Ovary (tissue), 9 donors: Measurements from ENCODE around the gene CPLX3. TPM values are rescaled to one million over a fixed set of nuclear protein-coding genes. Genes with fewer than 3 reads are reported as not detected.

Experiments
- DNase-seq, 5 donors: peaks; one replicate each; pipeline ENCODE4 v3.0.0-alpha.2; 2019 to 2020
- H3K27ac ChIP-seq, 2 donors: fragments of 200-600 bp; one replicate each; pipeline versions ENCODE4 v1.5.1 to v1.8.0; 2019 to 2022
- H3K27me3 ChIP-seq: fragments of 200-600 bp; one replicate; pipeline ENCODE4 v1.8.0; 2022
- H3K36me3 ChIP-seq: fragments of 200-600 bp; sonication (generic); one replicate; pipeline ENCODE4 v1.5.1; 2019
- H3K4me1 ChIP-seq: one replicate; pipeline ENCODE4 v1.8.1; 2013; ENCODE audit warnings: mild to moderate bottlenecking, moderate library complexity; ENCODE audit not compliant: insufficient read depth
- H3K4me3 ChIP-seq: fragments of 200-600 bp; sonication (generic); one replicate; pipeline ENCODE4 v1.5.1; 2017
- H3K9me3 ChIP-seq, 2 donors: fragments of 200-600 bp in 1 of 2; sonication (generic) in 1 of 2; one replicate each; pipeline versions ENCODE4 v1.5.1 to v1.8.1; 2013 to 2019; ENCODE audit warnings: mild to moderate bottlenecking in 1 of 2, moderate library complexity in 1 of 2
- EP300 ChIP-seq: sonication (generic); formaldehyde crosslinking; IDR thresholded peaks from one replicate; pipeline ENCODE4 v1.6.1; 2017; ENCODE audit warnings: antibody characterized with exemption
- POLR2A ChIP-seq: fragments of 450-650 bp; IDR thresholded peaks from one replicate; pipeline ENCODE4 v1.6.1; 2017; ENCODE audit warnings: antibody characterized with exemption, mild to moderate bottlenecking, moderate library complexity
- WGBS, 3 donors: extraction: QIAGEN DNeasy Blood & Tissue Kit in 1 of 3; methylation state at CpG; one replicate each; pipeline versions ENCODE4 v1.1.5 to v1.1.7; 2013 to 2017; 5-methylcytosine and 5-hydroxymethylcytosine counted together
- intact Hi-C, 4 donors: fragments of 100-400 bp; cut with DNase I; formaldehyde crosslinking; loops; one replicate each; pipeline versions ENCODE4 v1.11.0 to v1.15.1; 2022 to 2023
- microRNA-seq, 3 donors: library from miRNA; unstranded; fragments of <30 nt; microRNA quantifications; one replicate each; pipeline versions ENCODE4 to v1.2.0, GENCODE V29; 2019 to 2020
- polyA plus RNA-seq, 2 donors: library from polyadenylated mRNA; stranded (reverse); fragments of 200-250 nt in 1 of 2; fragments of 350-450 nt in 1 of 2; fragmentation: Illumina TruSeq in 1 of 2; extraction: RNeasy Lipid Tissue Mini Kit (QIAGEN cat#74804) in 1 of 2; gene quantifications; one replicate each; pipeline ENCODE4 v1.2.3, GENCODE V29; 2013 to 2014
- small RNA-seq: library from RNA; depleted of rRNA; stranded (forward); fragments of <200 nt; gene quantifications from one replicate; pipeline ENCODE3, GENCODE V24; 2016
- total RNA-seq, 7 donors: library from RNA; depleted of rRNA in 2 of 7; stranded (reverse); fragments of >200 nt in 2 of 7; fragmentation: NEBNext Ultra II Directional in 3 of 7; extraction: Animal tissue kit (Norgen Biotek cat#: 25700) in 3 of 7; gene quantifications; one replicate each; pipeline versions ENCODE4 v1.1.0 to v1.2.4, GENCODE V29; 2016 to 2023
- TF ChIP-seq, protein P1 (sequence below), 3 donors: fragments of 450-650 bp in 2 of 3; fragments of 200-600 bp in 1 of 3; IDR thresholded peaks; one replicate each; pipeline versions ENCODE4 v1.5.1 to v1.8.0; 2016 to 2022; ENCODE audit warnings: antibody characterized with exemption in 3 of 3, mild to moderate bottlenecking in 1 of 3
- donor health status: DM: no; HTN: no; CAD: no; lungs with moderate emphysema.
- donor health status: DM: no; HTN: no; CAD: no.
- donor health status: Bipolar disorder and iron deficiency.
- donor health status: DM: yes; HTN: yes; CAD: no.
- donor health status: DM: no; HTN: no; CAD: no.
- donor health status: DM: yes; HTN: yes; CAD: no.

CPLX3 gene
- total and polyA plus RNA-seq, 9 donors, result not detected

GRCh38 chr15:74878273-74878672 lies 51.8 kb downstream of the CPLX3 start:
- Histone ChIP-seq H3K27ac (no peak overlapping the region), H3K4me1 (no peaks in the 10 kb centered on the region), H3K9me3 (no peaks in the 10 kb centered on the region), H3K27me3 (no peaks in the 10 kb centered on the region), H3K4me3 (no peak overlapping the region), H3K36me3 (no peaks in the 10 kb centered on the region)
- intact Hi-C loops, result loop anchor here in 1 of 4 donors (10.0 kb wide), 1 partner anchor 63 kb away; the partner anchor contains the start of gene LMAN1L
- 65 to 86% (median 70%) methylated on average over 4 of the region's 4 CpGs for WGBS, 3 donors
- no peak for DNase-seq
- TF ChIP-seq POLR2A (no peak), EP300 (no peak)
- TF ChIP-seq, protein P1, sequence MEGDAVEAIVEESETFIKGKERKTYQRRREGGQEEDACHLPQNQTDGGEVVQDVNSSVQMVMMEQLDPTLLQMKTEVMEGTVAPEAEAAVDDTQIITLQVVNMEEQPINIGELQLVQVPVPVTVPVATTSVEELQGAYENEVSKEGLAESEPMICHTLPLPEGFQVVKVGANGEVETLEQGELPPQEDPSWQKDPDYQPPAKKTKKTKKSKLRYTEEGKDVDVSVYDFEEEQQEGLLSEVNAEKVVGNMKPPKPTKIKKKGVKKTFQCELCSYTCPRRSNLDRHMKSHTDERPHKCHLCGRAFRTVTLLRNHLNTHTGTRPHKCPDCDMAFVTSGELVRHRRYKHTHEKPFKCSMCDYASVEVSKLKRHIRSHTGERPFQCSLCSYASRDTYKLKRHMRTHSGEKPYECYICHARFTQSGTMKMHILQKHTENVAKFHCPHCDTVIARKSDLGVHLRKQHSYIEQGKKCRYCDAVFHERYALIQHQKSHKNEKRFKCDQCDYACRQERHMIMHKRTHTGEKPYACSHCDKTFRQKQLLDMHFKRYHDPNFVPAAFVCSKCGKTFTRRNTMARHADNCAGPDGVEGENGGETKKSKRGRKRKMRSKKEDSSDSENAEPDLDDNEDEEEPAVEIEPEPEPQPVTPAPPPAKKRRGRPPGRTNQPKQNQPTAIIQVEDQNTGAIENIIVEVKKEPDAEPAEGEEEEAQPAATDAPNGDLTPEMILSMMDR (IDR thresholded peaks at IDR 0.05), result no peak

Small RNA genes lying within 50 kb of the gene (microRNA-seq; reads per million reads assigned to microRNA genes)
- gene MIR4513 (0 reads per million in 3 donors), gene MIR6882 (0 to 0.71 (median 0.38) reads per million in 3 donors)

Small RNA genes lying within 50 kb of the gene (small RNA-seq; reads per million reads assigned to genes)
- gene CPLX3 (not detected), gene MIR4513 (not detected), gene MIR6882 (not detected)

Other genes starting within 250 kb of the CPLX3 start
- gene CLK3, start 210.8 kb upstream of the CPLX3 start, total RNA-seq, result 100 to 1,000 TPM in 1 of 7 donors, 10 to 100 TPM in 6; 56.8 to 110 (median 67.2) TPM
- gene CLK3, start 210.8 kb upstream of the CPLX3 start, polyA plus RNA-seq, result 10 to 100 TPM; 53.2 to 73.4 TPM
- gene EDC3, start 130.6 kb upstream of the CPLX3 start, total RNA-seq, result 10 to 100 TPM; 10.6 to 44.5 (median 36.3) TPM
- gene EDC3, start 130.6 kb upstream of the CPLX3 start, polyA plus RNA-seq, result 10 to 100 TPM; 15.5 to 34.2 TPM
- gene CYP1A1, start 101.1 kb upstream of the CPLX3 start, total RNA-seq, result 1 to 10 TPM in 1 of 7 donors, under 1 TPM in 1, not detected in 5; 0.10 to 1.6 TPM
- under 1 TPM in 1 of 2 donors, not detected in 1; 0.96 TPM for gene CYP1A1, start 101.1 kb upstream of the CPLX3 start, polyA plus RNA-seq
- gene CYP1A2, start 77.8 kb upstream of the CPLX3 start, total RNA-seq, result under 1 TPM in 1 of 7 donors, not detected in 6; 0.23 TPM
- gene CYP1A2, start 77.8 kb upstream of the CPLX3 start, polyA plus RNA-seq, result not detected
- 10 to 100 TPM; 10.7 to 49.6 (median 42.1) TPM for gene CSK, start 44.5 kb upstream of the CPLX3 start, total RNA-seq
- 10 to 100 TPM in 1 of 2 donors, 1 to 10 TPM in 1; 9.2 to 21.6 TPM for gene CSK, start 44.5 kb upstream of the CPLX3 start, polyA plus RNA-seq
- not detected for gene LMAN1L, start 13.8 kb upstream of the CPLX3 start, total RNA-seq
- not detected for gene LMAN1L, start 13.8 kb upstream of the CPLX3 start, polyA plus RNA-seq
- gene ULK3, start 16.5 kb downstream of the CPLX3 start, total RNA-seq, result 10 to 100 TPM; 25.2 to 45.7 (median 27.8) TPM
- gene ULK3, start 16.5 kb downstream of the CPLX3 start, polyA plus RNA-seq, result 10 to 100 TPM; 17.4 to 22.6 TPM
- 10 to 100 TPM; 22.9 to 65.5 (median 53.1) TPM for gene SCAMP2, start 46.7 kb downstream of the CPLX3 start, total RNA-seq
- gene SCAMP2, start 46.7 kb downstream of the CPLX3 start, polyA plus RNA-seq, result 10 to 100 TPM; 27.4 to 60.5 TPM
- gene MPI, start 63.4 kb downstream of the CPLX3 start, total RNA-seq, result 10 to 100 TPM; 42.6 to 55.6 (median 48.6) TPM
- gene MPI, start 63.4 kb downstream of the CPLX3 start, polyA plus RNA-seq, result 10 to 100 TPM; 28.8 to 42.4 TPM
- gene FAM219B, start 80.2 kb downstream of the CPLX3 start, total RNA-seq, result 100 to 1,000 TPM in 1 of 7 donors, 10 to 100 TPM in 6; 31.0 to 125 (median 67.4) TPM
- 10 to 100 TPM; 35.1 to 67.9 TPM for gene FAM219B, start 80.2 kb downstream of the CPLX3 start, polyA plus RNA-seq
- 10 to 100 TPM; 24.8 to 91.3 (median 73.9) TPM for gene COX5A, start 111.4 kb downstream of the CPLX3 start, total RNA-seq
- gene COX5A, start 111.4 kb downstream of the CPLX3 start, polyA plus RNA-seq, result 100 to 1,000 TPM in 1 of 2 donors, 10 to 100 TPM in 1; 86.2 to 158 TPM
- gene RPP25, start 130.1 kb downstream of the CPLX3 start, total RNA-seq, result 10 to 100 TPM; 13.6 to 41.2 (median 28.6) TPM
- 10 to 100 TPM; 16.0 to 17.3 TPM for gene RPP25, start 130.1 kb downstream of the CPLX3 start, polyA plus RNA-seq
- gene SCAMP5, start 168.9 kb downstream of the CPLX3 start, total RNA-seq, result 10 to 100 TPM in 1 of 7 donors, 1 to 10 TPM in 6; 2.6 to 10.1 (median 5.7) TPM
- gene SCAMP5, start 168.9 kb downstream of the CPLX3 start, polyA plus RNA-seq, result 10 to 100 TPM in 1 of 2 donors, 1 to 10 TPM in 1; 4.6 to 17.8 TPM
- 10 to 100 TPM in 3 of 7 donors, 1 to 10 TPM in 4; 7.9 to 20.6 (median 9.7) TPM for gene PPCDC, start 197.0 kb downstream of the CPLX3 start, total RNA-seq
- gene PPCDC, start 197.0 kb downstream of the CPLX3 start, polyA plus RNA-seq, result 10 to 100 TPM in 1 of 2 donors, 1 to 10 TPM in 1; 4.0 to 13.4 TPM